Neural progenitor cell (in vitro differentiated cells): ENCODE data around the gene DLG2. TPM values are rescaled to one million over a fixed set of nuclear protein-coding genes. Genes with fewer than 3 reads are reported as not detected.

Experiments used
- DNase-seq: peaks from one replicate; pipeline ENCODE4 v3.0.0-alpha.2; 2016; ENCODE audit warnings: low spot score
- H2AFZ ChIP-seq: fragments of 200-600 bp; sonication (generic); replicated peaks from 2 replicates; pipeline ENCODE4 v1.6.1; 2016; ENCODE audit warnings: antibody characterized with exemption
- H3F3A ChIP-seq: fragments of 200-600 bp; sonication (generic); 2 replicates; pipeline ENCODE4 v1.6.1; 2016; ENCODE audit warnings: antibody characterized with exemption, low read depth
- H3K27ac ChIP-seq: fragments of 200-600 bp; sonication (generic); 2 replicates; pipeline ENCODE4 v1.5.1; 2016; ENCODE audit warnings: mild to moderate bottlenecking
- H3K27me3 ChIP-seq: fragments of 200-600 bp; sonication (generic); 2 replicates; pipeline ENCODE4 v1.6.1; 2016; ENCODE audit warnings: mild to moderate bottlenecking, moderate library complexity
- H3K36me3 ChIP-seq: fragments of 200-600 bp; sonication (generic); 2 replicates; pipeline ENCODE4 v1.5.1; 2016
- H3K4me1 ChIP-seq: fragments of 200-600 bp; sonication (generic); 2 replicates; pipeline ENCODE4 v1.6.1; 2016; ENCODE audit warnings: mixed run types
- H3K4me2 ChIP-seq: fragments of 200-600 bp; sonication (generic); 2 replicates; pipeline ENCODE4 v1.6.1; 2016
- H3K4me3 ChIP-seq: fragments of 200-600 bp; sonication (generic); 2 replicates; pipeline ENCODE4 v1.5.1; 2016
- H3K79me2 ChIP-seq: fragments of 200-600 bp; sonication (generic); 2 replicates; pipeline ENCODE4 v1.6.1; 2016; ENCODE audit warnings: low read depth
- H3K9ac ChIP-seq: fragments of 200-600 bp; sonication (generic); 2 replicates; pipeline ENCODE4 v1.6.1; 2016
- H3K9me3 ChIP-seq: fragments of 200-600 bp; sonication (generic); 2 replicates; pipeline ENCODE4 v1.5.1; 2016; ENCODE audit warnings: low read depth
- H4K20me1 ChIP-seq: fragments of 200-600 bp; sonication (generic); 2 replicates; pipeline ENCODE4 v1.6.1; 2016; ENCODE audit warnings: low read depth
- H3K27ac Mint-ChIP-seq: 3 replicates; pipeline ENCODE4 v1.8.0; 2021; ENCODE audit warnings: mixed read lengths
- H3K27me3 Mint-ChIP-seq: 2 replicates; pipeline ENCODE4 v1.8.0; 2022; ENCODE audit warnings: low read depth, mild to moderate bottlenecking, inconsistent platforms, moderate library complexity, mixed read lengths; ENCODE audit not compliant: insufficient read depth
- H3K36me3 Mint-ChIP-seq: 3 replicates; pipeline ENCODE4 v1.8.0; 2021; ENCODE audit warnings: mixed read lengths
- H3K4me1 Mint-ChIP-seq: 3 replicates; pipeline ENCODE4 v1.8.0; 2021; ENCODE audit warnings: mixed read lengths
- H3K4me3 Mint-ChIP-seq: 3 replicates; pipeline ENCODE4 v1.8.0; 2021; ENCODE audit warnings: mild to moderate bottlenecking, moderate library complexity, mixed read lengths
- H3K9me3 Mint-ChIP-seq: 3 replicates; pipeline ENCODE4 v1.8.0; 2020; ENCODE audit warnings: mixed read lengths
- EZH2 ChIP-seq: fragments of 200-600 bp; sonication (generic); IDR thresholded peaks from 2 replicates; pipeline ENCODE4 v1.6.1; 2017; ENCODE audit warnings: antibody characterized with exemption, mild to moderate bottlenecking, moderate library complexity
- EZH2phosphoT487 ChIP-seq: fragments of 200-600 bp; sonication (generic); IDR thresholded peaks from 2 replicates; pipeline ENCODE4 v1.6.1; 2017; ENCODE audit warnings: antibody characterized with exemption
- total RNA-seq: library from RNA; depleted of rRNA; stranded (reverse); fragments of >200 nt; gene quantifications from 2 replicates; pipeline ENCODE4 v1.2.3, GENCODE V29; 2015; ENCODE audit warnings: low replicate concordance
- TF ChIP-seq, protein P1 (sequence below): fragments of 200-600 bp; sonication (generic); IDR thresholded peaks from 2 replicates; pipeline ENCODE4 v1.5.1; 2017; ENCODE audit warnings: antibody characterized with exemption, mild to moderate bottlenecking

The DLG2 gene
- total RNA-seq, 1 donor from 2014 or later = 7.5 TPM

DNA sequence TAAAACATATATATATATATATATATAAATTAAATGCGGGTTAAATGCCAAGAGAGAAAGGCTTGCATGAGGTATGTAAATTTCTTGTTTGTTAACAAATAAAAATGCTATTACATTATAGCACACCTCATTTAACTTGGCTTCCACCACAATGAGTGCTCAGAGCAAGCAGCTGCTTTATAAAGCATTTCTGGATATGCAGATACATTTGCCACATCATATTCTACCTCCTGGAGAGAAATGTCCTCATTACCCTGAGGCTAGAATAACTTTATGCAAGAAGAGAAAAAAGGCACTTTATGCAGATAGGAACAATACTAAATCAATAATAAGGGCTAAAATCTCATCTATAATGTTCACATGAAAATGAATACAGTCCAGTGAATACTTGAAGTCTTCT is 2159.3 kb downstream of the DLG2 start:
- no peak overlapping the region for H3K4me3 Mint-ChIP-seq

DNA sequence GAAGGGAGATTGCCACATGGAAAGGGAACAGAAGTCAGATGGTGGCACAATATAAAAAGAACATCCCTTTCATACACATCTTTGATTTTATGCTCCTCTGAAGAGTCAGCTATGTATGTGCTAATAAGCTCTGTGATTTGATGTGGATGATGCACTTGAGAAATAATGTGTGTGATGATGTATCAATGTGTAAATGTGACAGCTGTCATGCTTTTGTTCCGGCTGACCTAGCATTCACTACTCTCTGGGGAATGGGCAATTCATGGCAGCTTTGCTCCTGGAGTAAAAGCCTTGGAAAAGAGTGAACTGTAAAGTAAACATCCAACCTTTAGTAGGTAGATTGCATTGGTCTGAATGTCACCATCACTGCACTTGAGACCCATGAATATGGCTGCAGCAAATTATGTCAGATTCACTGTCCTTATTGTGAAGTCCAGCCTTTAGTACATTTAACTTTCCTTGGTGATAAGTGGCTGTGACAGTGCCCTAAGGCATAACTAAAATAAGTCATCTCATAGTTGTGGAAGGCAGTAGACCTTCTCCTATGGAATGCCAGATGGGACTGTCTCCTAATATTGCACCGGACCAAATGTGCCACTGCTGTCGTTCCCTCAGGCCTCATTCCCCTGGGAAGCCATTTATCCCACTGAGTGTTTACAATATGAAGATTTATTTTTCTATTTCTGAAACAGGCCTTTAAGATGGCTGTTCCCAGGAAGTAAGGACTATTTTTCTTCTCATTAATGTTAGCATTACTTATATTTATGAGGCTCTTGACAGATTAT is 2162.8 kb downstream of the DLG2 start:
- DNase-seq = no peak
- peaks cover 8% of the 10 kb centered on the region for H3K4me1 Mint-ChIP-seq
- no peak for TF ChIP-seq EZH2
- TF ChIP-seq EZH2phosphoT487 = no peak
- TF ChIP-seq, protein P1, sequence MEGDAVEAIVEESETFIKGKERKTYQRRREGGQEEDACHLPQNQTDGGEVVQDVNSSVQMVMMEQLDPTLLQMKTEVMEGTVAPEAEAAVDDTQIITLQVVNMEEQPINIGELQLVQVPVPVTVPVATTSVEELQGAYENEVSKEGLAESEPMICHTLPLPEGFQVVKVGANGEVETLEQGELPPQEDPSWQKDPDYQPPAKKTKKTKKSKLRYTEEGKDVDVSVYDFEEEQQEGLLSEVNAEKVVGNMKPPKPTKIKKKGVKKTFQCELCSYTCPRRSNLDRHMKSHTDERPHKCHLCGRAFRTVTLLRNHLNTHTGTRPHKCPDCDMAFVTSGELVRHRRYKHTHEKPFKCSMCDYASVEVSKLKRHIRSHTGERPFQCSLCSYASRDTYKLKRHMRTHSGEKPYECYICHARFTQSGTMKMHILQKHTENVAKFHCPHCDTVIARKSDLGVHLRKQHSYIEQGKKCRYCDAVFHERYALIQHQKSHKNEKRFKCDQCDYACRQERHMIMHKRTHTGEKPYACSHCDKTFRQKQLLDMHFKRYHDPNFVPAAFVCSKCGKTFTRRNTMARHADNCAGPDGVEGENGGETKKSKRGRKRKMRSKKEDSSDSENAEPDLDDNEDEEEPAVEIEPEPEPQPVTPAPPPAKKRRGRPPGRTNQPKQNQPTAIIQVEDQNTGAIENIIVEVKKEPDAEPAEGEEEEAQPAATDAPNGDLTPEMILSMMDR = no peak

More for the DNA sequence above, 2159.3 kb downstream of the DLG2 start:
- no peaks in the 10 kb centered on the region for H3K27me3 Mint-ChIP-seq
- no peak overlapping the region for H3K4me3 ChIP-seq
- H3K27me3 ChIP-seq = no peaks in the 10 kb centered on the region
- H3K9me3 ChIP-seq = no peaks in the 10 kb centered on the region
- DNase-seq = no peak
- peaks cover 8% of the 10 kb centered on the region for H3K4me1 Mint-ChIP-seq
- no peaks in the 10 kb centered on the region for H4K20me1 ChIP-seq
- no peak overlapping the region for H3K4me2 ChIP-seq
- H3K36me3 Mint-ChIP-seq = no peaks in the 10 kb centered on the region
- H2AFZ ChIP-seq = no peak overlapping the region
- no peak overlapping the region for H3K9ac ChIP-seq
- H3K36me3 ChIP-seq = no peaks in the 10 kb centered on the region
- H3K79me2 ChIP-seq = no peaks in the 10 kb centered on the region
- H3K4me1 ChIP-seq = no peaks in the 10 kb centered on the region
- TF ChIP-seq, protein P1 = no peak
- no peak for TF ChIP-seq EZH2
- TF ChIP-seq EZH2phosphoT487 = no peak
- H3K27ac Mint-ChIP-seq = no peak overlapping the region
- no peaks in the 10 kb centered on the region for H3K9me3 Mint-ChIP-seq
- no peak overlapping the region for H3K27ac ChIP-seq
- H3F3A ChIP-seq = no peaks in the 10 kb centered on the region

DNA sequence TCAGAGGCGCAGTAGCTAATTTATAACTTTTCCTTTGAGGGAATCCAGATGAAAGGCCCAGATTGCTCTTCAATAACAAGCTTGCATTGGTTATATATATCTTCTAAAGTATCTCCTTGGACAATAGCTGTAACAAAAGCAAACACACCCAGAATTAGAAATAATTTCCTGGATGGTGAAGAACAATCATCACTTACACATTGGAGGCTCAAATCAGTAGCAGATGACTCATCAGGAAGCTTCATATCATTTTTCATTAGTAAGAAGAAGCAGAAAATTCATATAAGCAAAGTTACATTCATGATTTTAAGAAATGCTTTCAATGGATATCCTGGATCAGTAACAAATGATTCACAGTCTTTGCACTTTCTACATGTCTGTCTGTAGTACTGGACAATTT is 2167.3 kb downstream of the DLG2 start:
- DNase-seq = no peak
- Mint-ChIP-seq H3K4me1 (peaks cover 28% of the 10 kb centered on the region), H3K9me3 (no peaks in the 10 kb centered on the region), H3K4me3 (no peak overlapping the region), H3K36me3 (no peaks in the 10 kb centered on the region), H3K27me3 (no peaks in the 10 kb centered on the region), H3K27ac (no peak overlapping the region)
- no peak overlapping the region for H3K9ac ChIP-seq
- no peaks in the 10 kb centered on the region for H3K36me3 ChIP-seq
- H3F3A ChIP-seq = no peaks in the 10 kb centered on the region
- TF ChIP-seq EZH2 (no peak), EZH2phosphoT487 (no peak)
- TF ChIP-seq, protein P1 = no peak
- no peaks in the 10 kb centered on the region for H4K20me1 ChIP-seq
- no peaks in the 10 kb centered on the region for H3K79me2 ChIP-seq
- H3K4me1 ChIP-seq = peaks cover 7% of the 10 kb centered on the region
- no peaks in the 10 kb centered on the region for H3K9me3 ChIP-seq
- H3K4me2 ChIP-seq = no peak overlapping the region
- no peak overlapping the region for H3K27ac ChIP-seq
- H3K4me3 ChIP-seq = no peak overlapping the region
- no peak overlapping the region for H2AFZ ChIP-seq
- no peaks in the 10 kb centered on the region for H3K27me3 ChIP-seq

More for the DNA sequence above, 2162.8 kb downstream of the DLG2 start:
- no peaks in the 10 kb centered on the region for H3K27me3 ChIP-seq
- no peaks in the 10 kb centered on the region for H3K4me1 ChIP-seq
- Mint-ChIP-seq H3K27me3 (no peaks in the 10 kb centered on the region), H3K27ac (no peak overlapping the region), H3K9me3 (no peaks in the 10 kb centered on the region), H3K36me3 (no peaks in the 10 kb centered on the region), H3K4me3 (no peak overlapping the region)
- no peak overlapping the region for H3K27ac ChIP-seq
- H3K79me2 ChIP-seq = no peaks in the 10 kb centered on the region
- H3K36me3 ChIP-seq = no peaks in the 10 kb centered on the region
- no peaks in the 10 kb centered on the region for H4K20me1 ChIP-seq
- no peak overlapping the region for H2AFZ ChIP-seq
- no peak overlapping the region for H3K4me2 ChIP-seq
- no peak overlapping the region for H3K9ac ChIP-seq
- H3K4me3 ChIP-seq = no peak overlapping the region
- no peaks in the 10 kb centered on the region for H3F3A ChIP-seq
- H3K9me3 ChIP-seq = no peaks in the 10 kb centered on the region
